Natural killer cell treated with Interleukin-12 subunit alpha and Interleukin-12 subunit beta and Interleukin-15 and Interleukin-18, amount 100 ng/mL, for 72 hours (primary cell): ENCODE data around the gene MLLT3. TPM values are rescaled to one million over a fixed set of nuclear protein-coding genes. Genes with fewer than 3 reads are reported as not detected.
"Not testable (repeated sequence)": the region's sequence is repeated elsewhere in the genome, so short reads cannot be mapped to it uniquely, and the experiment has no call there.

Source experiments
- ATAC-seq, 2 donors: fragments of 150-1000 bp; cut with Tn5 transposase in 1 of 2; sonication (Bioruptor Pico), chemical (Tn5 transposase) in 1 of 2; 2 replicates each; pipeline ENCODE4 v1.10.0; 2021
- DNase-seq: peaks from one replicate; pipeline ENCODE4 v3.0.0; 2022; ENCODE audit warnings: low spot score
- H3K27ac Mint-ChIP-seq, 2 donors: 1 replicate in 1 of 2; 2 replicates in 1 of 2; pipeline ENCODE4 v1.8.0; 2022; ENCODE audit warnings: mixed read lengths in 2 of 2, mild to moderate bottlenecking in 1 of 2, moderate library complexity in 1 of 2
- H3K27me3 Mint-ChIP-seq, 2 donors: 1 replicate in 1 of 2; 2 replicates in 1 of 2; pipeline ENCODE4 v1.8.0; 2022; ENCODE audit warnings: mixed read lengths in 2 of 2
- H3K36me3 Mint-ChIP-seq: one replicate; pipeline ENCODE4 v1.8.0; 2022; ENCODE audit warnings: mixed read lengths
- H3K4me1 Mint-ChIP-seq, 2 donors: 1 replicate in 1 of 2; 2 replicates in 1 of 2; pipeline ENCODE4 v1.8.0; 2022; ENCODE audit warnings: low read depth in 2 of 2, mixed read lengths in 2 of 2, mild to moderate bottlenecking in 1 of 2
- H3K4me3 Mint-ChIP-seq: one replicate; pipeline ENCODE4 v1.8.0; 2022; ENCODE audit warnings: mixed read lengths
- H3K9me3 Mint-ChIP-seq: 2 replicates; pipeline ENCODE4 v1.8.0; 2022; ENCODE audit warnings: mixed read lengths
- total RNA-seq, 2 donors: library from RNA; stranded (reverse); gene quantifications; one replicate each; pipeline ENCODE4 v1.2.3, GENCODE V29; 2022

MLLT3 gene
- total RNA-seq, 2 donors from 2014 or later = 15.7 to 29.7 TPM

DNA sequence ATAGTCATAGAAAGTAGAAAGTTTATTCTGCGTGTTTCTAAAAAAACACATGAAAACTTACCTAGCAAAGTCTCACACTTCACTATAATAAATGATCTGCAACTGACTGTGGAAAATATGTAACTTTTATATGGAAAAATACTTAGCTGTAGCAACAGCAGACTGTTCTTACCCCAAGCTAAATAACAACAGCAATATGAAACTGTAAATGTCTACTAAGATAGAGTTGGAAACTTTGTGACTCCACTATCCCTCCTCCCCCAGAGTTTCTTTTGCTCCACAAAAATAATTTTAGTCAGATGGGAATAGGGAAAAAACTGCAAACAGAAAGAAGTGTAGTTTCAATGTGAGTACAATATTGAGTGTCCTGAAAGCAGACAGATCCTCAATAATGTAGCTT lies 21.0 kb downstream of the MLLT3 start:
- Mint-ChIP-seq H3K4me3 (no peak overlapping the region), H3K36me3 (no peaks in the 10 kb centered on the region), H3K9me3 (no peaks in the 10 kb centered on the region), H3K4me1 (peaks cover 10 to 23% of the 10 kb centered on the region in 2 donors), H3K27me3 (no peaks in the 10 kb centered on the region), H3K27ac (no peak overlapping the region)
- ATAC-seq (no peak), DNase-seq (no peak)

DNA sequence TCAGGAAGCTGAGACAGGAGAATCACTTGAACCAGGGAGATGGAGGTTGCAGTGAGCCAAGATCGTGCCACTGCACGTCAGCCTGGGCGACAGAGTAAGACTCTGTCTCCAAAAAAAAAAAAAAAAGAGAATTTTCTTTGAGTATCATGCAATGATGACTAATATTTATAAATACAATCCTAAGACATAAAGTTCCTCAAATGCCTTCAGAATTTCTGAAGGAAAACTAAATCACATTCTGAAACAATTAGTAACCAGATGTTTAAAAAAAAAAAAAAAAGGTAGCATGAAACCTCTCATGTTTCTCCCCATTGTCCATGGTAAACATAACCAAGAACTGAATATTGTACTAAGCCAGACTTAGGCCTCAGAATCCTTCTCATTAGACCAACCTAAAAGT lies 23.1 kb downstream of the MLLT3 start:
- Mint-ChIP-seq H3K27me3 (no peaks in the 10 kb centered on the region), H3K9me3 (no peaks in the 10 kb centered on the region), H3K36me3 (no peaks in the 10 kb centered on the region), H3K4me3 (no peak overlapping the region), H3K27ac (no peak overlapping the region), H3K4me1 (peaks cover 12 to 14% of the 10 kb centered on the region in 2 donors)
- DNase-seq (no peak), ATAC-seq (no peak)

DNA sequence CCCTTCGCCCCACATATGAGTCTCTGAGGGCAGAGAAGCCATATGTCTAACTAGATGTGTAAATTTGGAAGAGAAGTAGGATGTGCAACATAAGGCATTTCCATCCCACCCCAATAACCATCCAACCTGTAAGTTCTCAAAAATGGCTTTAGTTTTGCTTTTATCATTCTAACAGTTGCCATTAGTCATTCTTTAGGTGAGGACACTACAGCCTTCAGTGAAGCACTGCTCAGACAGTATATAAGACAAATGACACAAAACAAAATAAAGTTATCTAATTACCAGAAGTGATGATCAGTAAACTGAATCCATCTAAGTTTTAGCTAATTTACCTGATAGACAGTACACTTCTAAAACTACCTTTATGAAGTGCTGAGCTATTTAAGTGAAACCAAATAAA lies 23.9 kb downstream of the MLLT3 start:
- no peak for ATAC-seq
- Mint-ChIP-seq H3K9me3 (no peaks in the 10 kb centered on the region), H3K36me3 (no peaks in the 10 kb centered on the region), H3K4me1 (peaks cover 11 to 14% of the 10 kb centered on the region in 2 donors), H3K27ac (peak overlapping the region in 1 of 2 donors; percentile 16), H3K4me3 (no peak overlapping the region), H3K27me3 (no peaks in the 10 kb centered on the region)
- DNase-seq = no peak

DNA sequence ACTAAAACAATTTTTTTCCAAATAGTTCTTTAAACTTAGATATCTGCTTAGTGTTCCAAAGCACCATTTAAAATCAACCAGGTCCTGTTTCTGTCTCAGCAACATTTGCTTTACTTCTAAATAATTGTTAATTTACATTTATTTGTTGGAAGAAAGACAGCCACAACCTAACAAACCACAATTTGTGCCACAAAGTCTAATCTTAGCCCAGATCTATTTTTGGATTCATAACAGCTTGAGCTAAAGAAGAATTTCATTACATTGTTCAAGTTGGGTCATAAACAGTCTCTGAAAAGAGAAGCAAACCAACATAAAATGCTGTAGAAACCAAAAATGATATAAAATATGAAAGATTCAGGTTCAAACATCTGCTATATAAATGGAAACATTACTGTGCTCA lies 24.4 kb downstream of the MLLT3 start:
- H3K4me1 Mint-ChIP-seq = peaks cover 12 to 14% of the 10 kb centered on the region in 2 donors

DNA sequence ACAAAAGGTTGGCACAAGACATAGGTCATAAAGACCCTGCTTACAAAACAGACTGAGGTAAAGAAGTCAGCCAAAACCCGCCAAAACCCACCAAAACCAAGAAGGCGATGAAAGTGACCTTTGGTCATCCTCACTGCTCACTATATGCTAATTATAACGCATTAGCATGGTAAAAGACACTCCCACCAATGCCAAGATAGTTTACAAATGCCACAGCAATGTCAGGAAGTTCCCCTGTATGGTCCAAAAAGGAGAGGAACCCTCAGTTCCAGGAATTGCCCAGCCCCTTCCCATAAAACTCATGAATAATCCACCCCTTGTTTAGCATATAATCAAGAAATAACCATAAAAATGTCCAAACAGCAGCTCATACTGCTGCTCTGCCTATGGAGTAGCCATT lies 27.7 kb downstream of the MLLT3 start:
- Mint-ChIP-seq H3K9me3 (no peaks in the 10 kb centered on the region), H3K4me1 (peaks cover 6 to 14% of the 10 kb centered on the region in 2 donors), H3K36me3 (no peaks in the 10 kb centered on the region)

More for the DNA sequence above, 24.4 kb downstream of the MLLT3 start:
- no peaks in the 10 kb centered on the region for H3K27me3 Mint-ChIP-seq
- no peaks in the 10 kb centered on the region for H3K9me3 Mint-ChIP-seq
- H3K36me3 Mint-ChIP-seq = no peaks in the 10 kb centered on the region
- no peak overlapping the region for H3K4me3 Mint-ChIP-seq
- ATAC-seq = no peak
- DNase-seq = no peak
- peak overlapping the region in 1 of 2 donors; percentile 16 for H3K27ac Mint-ChIP-seq

DNA sequence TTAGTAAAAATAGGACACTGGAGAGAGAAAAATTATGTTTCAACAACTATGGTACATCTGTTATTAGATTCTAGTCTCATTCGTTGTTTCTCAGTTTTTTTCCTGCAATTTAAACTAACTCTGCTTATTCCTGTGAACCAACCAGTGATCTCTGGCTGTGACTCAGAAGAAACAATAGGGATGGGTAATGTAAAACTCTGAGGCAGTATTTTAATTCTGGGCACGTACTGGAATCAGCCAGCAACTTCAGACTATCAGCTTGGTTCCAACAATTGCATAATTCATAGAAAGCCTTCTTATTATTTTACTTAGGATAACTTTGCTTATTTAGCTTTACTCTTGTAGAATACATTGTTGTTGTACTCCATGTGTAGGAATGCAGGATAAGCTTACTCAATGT lies 28.8 kb downstream of the MLLT3 start:
- peaks cover 6 to 14% of the 10 kb centered on the region in 2 donors for H3K4me1 Mint-ChIP-seq
- no peaks in the 10 kb centered on the region for H3K9me3 Mint-ChIP-seq
- no peaks in the 10 kb centered on the region for H3K36me3 Mint-ChIP-seq
- no peak overlapping the region for H3K4me3 Mint-ChIP-seq
- no peak for ATAC-seq
- no peaks in the 10 kb centered on the region for H3K27me3 Mint-ChIP-seq
- DNase-seq = no peak
- no peak overlapping the region for H3K27ac Mint-ChIP-seq

More for the DNA sequence above, 27.7 kb downstream of the MLLT3 start:
- Mint-ChIP-seq H3K4me3 (no peak overlapping the region), H3K27ac (no peak overlapping the region), H3K27me3 (no peaks in the 10 kb centered on the region)
- DNase-seq = no peak
- ATAC-seq = no peak

DNA sequence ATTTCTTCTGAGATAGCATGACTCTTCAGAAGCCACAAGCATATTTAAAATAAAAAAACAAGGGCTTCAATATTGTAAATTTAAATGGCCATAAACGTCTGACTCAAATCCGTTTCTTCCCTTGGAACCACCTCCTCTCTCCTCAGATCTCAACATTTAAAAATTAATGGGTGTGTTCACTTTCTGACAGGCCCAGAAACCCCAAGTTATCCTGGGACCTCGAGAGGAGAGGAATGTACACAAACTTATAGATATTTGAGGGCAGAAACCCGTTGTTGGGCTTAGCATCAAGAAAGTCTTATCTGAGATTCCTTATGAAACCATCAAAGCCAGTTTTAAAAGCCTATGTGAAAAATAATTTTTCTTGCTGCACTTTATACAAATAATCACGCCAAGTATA lies 29.2 kb downstream of the MLLT3 start:
- Mint-ChIP-seq H3K36me3 (no peaks in the 10 kb centered on the region), H3K27me3 (no peaks in the 10 kb centered on the region), H3K4me1 (peaks cover 2 to 11% of the 10 kb centered on the region in 2 donors), H3K9me3 (no peaks in the 10 kb centered on the region), H3K27ac (no peak overlapping the region), H3K4me3 (no peak overlapping the region)
- DNase-seq = no peak
- no peak for ATAC-seq

DNA sequence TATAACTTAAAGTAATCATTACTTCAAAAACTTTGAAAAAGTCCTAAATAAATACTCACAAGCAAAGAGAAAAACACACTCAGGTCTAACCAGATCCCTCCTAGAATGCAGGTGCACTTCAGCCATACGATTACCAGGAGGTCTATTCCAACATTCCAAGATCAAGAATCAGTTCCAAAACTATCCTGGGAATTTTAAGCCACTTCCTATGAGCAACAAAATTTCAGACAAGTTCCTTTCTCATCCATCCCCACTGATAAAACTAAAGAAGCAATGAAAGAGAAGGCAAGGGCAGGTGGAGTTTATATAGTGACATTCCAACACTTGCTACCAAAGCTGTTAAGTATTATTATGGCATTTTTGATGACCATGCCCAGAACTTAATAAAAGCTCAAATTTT lies 29.6 kb downstream of the MLLT3 start:
- no peaks in the 10 kb centered on the region for H3K9me3 Mint-ChIP-seq
- H3K27me3 Mint-ChIP-seq = no peaks in the 10 kb centered on the region
- H3K36me3 Mint-ChIP-seq = no peaks in the 10 kb centered on the region
- DNase-seq (no peak), ATAC-seq (no peak)
- no peak overlapping the region for H3K27ac Mint-ChIP-seq
- peaks cover 0 to 10% of the 10 kb centered on the region in 2 donors for H3K4me1 Mint-ChIP-seq
- no peak overlapping the region for H3K4me3 Mint-ChIP-seq

DNA sequence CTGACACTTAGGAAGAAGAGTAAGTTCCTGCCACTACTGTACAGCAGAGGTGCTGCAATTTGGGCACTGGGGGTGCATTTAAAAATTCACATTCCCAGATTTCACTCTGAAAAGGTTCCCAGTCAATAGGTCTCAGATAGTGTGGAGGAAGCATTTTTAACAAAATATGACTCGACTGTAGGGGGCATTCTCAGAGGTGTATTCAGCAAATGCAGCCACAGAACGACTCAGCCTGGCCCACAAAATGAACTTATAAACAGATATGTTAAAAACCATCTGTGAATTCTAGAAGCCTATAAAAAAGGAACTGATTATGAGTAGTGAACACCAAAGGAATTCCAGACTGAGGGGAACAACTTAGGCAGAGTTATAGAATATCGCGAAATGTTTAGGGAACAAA lies 31.1 kb downstream of the MLLT3 start:
- Mint-ChIP-seq H3K9me3 (no peaks in the 10 kb centered on the region), H3K27me3 (no peaks in the 10 kb centered on the region), H3K36me3 (peaks cover 4% of the 10 kb centered on the region), H3K27ac (no peak overlapping the region), H3K4me3 (no peak overlapping the region), H3K4me1 (peaks cover 5 to 13% of the 10 kb centered on the region in 2 donors)
- DNase-seq = no peak
- no peak for ATAC-seq

DNA sequence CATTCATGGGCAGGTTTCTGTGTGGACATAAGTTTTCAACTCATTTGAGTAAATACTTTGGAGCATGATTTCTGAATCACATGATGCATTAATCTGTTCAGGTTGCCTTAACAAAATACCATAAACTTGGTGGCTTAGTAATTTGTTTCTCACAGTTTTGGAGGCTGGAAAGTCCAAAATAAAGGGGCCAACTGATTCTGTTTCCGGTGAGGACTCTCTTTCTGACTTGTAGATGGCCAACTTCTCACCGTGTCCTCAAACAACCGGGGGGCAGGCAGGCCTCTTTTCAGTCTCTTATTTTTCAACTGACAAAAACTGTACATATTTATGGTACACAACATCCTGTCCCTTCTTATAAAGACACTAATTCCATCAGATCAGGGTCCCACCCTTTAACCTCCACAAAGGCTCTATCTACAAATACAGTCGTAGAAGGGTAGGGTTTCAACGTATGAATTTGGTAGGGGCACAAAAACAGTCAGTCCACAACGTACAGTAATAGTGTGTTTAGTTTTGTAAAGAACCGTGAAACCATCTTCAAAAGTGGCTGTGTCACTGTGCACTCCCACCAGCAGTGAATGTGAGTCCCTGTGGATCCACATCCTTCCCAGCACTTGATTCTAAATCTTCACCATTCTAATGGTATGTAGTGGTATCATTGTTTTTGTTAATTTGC lies 37.2 kb downstream of the MLLT3 start:
- Mint-ChIP-seq H3K27me3 (no peaks in the 10 kb centered on the region), H3K27ac (peak overlapping the region in 1 of 2 donors; percentile 77), H3K4me1 (peaks cover 23 to 54% of the 10 kb centered on the region in 2 donors), H3K36me3 (peaks cover 20% of the 10 kb centered on the region), H3K9me3 (no peaks in the 10 kb centered on the region), H3K4me3 (peak overlapping the region; percentile 76)
- ATAC-seq (peak in 1 of 2 donors; percentile 74), DNase-seq (no peak)

DNA sequence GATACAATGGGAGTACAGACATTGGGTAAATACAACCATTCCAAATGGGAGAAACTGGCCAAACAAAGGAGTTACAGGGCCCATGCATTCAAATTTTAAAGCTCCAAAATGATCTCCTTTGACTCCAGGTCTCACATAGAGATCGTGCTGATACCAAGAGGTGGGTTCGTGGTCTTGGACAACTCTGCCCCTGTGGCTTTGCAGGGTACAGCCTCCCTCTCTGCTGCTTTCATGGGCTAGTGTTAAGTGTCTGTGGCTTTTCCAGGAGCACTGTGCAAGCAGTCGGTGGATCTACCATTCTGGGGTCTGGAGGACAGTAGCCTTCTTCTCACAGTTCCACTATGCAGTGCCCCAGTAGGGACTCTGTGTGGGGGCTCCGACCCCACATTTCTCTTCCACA lies 39.2 kb downstream of the MLLT3 start:
- DNase-seq, H3K9me3 Mint-ChIP-seq, ATAC-seq, H3K27me3 Mint-ChIP-seq: not testable (repeated sequence)
- Mint-ChIP-seq H3K27ac (peak overlapping the region in 1 of 2 donors; percentile 77), H3K36me3 (peaks cover 24% of the 10 kb centered on the region), H3K4me3 (peak overlapping the region; percentile 67), H3K4me1 (peaks cover 32 to 61% of the 10 kb centered on the region in 2 donors)

DNA sequence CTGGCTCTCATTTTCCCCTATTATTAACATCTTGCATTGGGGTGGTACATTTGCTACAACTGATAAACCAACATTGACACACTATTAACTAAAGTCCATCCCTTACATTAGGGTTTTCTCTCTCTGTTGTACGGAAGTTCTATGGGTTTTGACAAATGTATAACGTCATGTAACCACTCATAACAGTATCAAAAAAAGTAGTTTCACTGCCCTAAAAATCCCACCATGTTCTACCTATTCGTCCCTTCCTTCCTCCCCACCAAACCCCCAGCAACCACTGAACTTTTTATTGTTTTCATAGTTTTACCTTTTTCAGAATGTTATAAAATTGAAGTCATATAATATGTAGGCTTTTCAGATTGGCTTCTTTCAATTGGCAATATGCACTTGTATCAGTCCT lies 40.1 kb downstream of the MLLT3 start:
- no peak for DNase-seq
- peak in 1 of 2 donors; percentile 67 for ATAC-seq
- Mint-ChIP-seq H3K4me1 (peaks cover 36 to 61% of the 10 kb centered on the region in 2 donors), H3K4me3 (peak overlapping the region; percentile 67), H3K27me3 (no peaks in the 10 kb centered on the region), H3K9me3 (no peaks in the 10 kb centered on the region), H3K27ac (peak overlapping the region in 1 of 2 donors; percentile 77), H3K36me3 (peaks cover 25% of the 10 kb centered on the region)

DNA sequence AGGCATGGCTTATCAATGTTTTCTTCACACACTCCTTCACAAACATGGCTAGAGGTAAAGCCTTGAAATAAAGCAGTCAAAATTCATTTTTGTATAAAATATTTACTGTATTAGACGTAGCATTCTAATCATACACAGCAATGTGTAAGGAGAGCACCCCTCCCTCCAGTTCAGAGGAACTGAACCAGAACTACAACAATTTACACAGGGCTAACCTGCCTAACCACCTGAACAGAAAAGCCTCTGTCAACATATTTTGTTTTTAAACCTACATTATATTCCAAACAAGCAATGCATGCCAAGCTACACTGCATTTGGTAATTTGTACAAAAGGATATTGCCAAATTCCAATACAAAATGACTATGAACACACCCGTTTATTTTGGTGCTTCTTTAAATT lies 41.6 kb downstream of the MLLT3 start:
- peaks cover 4% of the 10 kb centered on the region for H3K9me3 Mint-ChIP-seq
- no peak for ATAC-seq

DNA sequence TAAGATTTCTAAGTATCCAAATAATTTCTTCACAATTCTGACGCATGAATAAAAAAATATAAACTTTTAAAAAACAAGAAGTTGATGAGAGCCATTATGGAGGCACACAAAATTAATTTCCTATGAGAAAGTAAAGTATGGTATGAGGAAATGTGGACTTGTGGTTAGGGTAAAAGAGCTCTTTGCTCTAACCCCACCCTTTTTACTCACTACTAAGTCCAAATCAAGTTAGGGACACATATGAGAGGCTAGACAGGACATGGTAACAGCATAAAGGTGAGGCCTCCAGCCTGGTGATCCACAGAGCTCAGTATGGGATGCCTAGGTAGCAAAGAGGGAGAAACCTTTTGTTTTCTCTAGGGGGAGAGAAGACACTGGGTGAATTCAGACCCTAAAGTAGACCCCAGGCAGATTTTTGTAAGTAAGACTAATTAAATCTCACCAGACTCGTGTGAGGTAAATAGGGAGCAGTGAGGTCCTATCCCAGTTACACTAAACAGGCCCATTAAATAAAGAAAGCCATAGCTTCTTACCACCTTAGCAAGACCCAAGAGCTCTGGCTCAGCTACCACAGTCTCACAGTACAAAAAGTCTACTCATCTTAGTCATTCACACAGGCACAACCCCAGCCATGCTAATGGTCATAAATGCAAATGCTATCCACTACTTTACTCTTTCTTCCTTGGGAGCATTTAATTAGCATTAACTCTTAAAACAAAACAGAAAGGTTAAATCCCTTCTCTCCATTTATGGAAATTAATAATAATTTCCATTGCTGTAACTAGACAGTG lies 42.6 kb downstream of the MLLT3 start:
- Mint-ChIP-seq H3K27me3 (no peaks in the 10 kb centered on the region), H3K36me3 (peaks cover 11% of the 10 kb centered on the region), H3K4me1 (peaks cover 37 to 52% of the 10 kb centered on the region in 2 donors), H3K27ac (no peak overlapping the region), H3K9me3 (peaks cover 4% of the 10 kb centered on the region), H3K4me3 (no peak overlapping the region)
- no peak for DNase-seq
- ATAC-seq = peak in 1 of 2 donors; percentile 64

More for the DNA sequence above, 41.6 kb downstream of the MLLT3 start:
- Mint-ChIP-seq H3K4me1 (peaks cover 33 to 52% of the 10 kb centered on the region in 2 donors), H3K27me3 (no peaks in the 10 kb centered on the region), H3K4me3 (no peak overlapping the region), H3K36me3 (peaks cover 21% of the 10 kb centered on the region), H3K27ac (no peak overlapping the region)
- DNase-seq = no peak
